AG20443 (cell line): ENCODE data around the gene SNX24.
"Not testable (repeated sequence)": the region's sequence is repeated elsewhere in the genome, so short reads cannot be mapped to it uniquely, and the experiment has no call there.

Experiments used
- DNase-seq: peaks from one replicate; pipeline ENCODE4 v3.0.0; 2012; ENCODE audit warnings: low spot score, mixed read lengths

SNX24 gene

GRCh38 chr5:122845229-122846050 is at the start of gene SNX24:
SNX24 (plus strand) TSS chr5:122845613; CDS start chr5:122845634, 21 bp downstream.
- DNase-seq = peak; percentile 94

GRCh38 chr5:122805481-122805880 is 39.9 kb upstream of the SNX24 start:
- DNase-seq = peak; percentile 9

- no peak for DNase-seq
These were observed 35.0 kb upstream of the SNX24 start for GRCh38 chr5:122810405-122810804.

DNA sequence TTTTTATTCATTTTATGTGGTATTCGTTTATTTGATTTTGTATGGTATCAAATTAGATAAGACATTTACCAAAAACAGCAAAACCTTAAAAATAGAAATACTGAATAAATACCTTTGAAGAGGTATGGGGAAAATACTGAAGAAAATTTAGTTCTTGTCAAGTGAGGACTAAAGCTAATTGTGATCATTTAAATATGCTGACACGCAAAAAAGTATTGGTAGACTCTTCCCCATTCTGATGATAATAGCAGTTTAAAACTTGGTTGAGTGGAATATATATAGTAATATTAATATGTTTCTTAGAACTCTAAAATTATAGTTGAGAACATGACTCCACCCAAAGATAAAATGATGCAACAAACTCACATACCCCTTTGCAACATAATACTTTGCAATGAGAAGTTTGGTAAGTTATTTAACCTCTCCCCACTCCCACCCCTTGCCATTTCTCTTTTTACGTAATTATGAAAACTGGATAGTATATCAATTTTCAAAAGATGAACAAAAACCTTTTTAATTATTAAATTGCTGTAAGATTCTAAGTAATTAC is 30.1 kb upstream of the SNX24 start:
- no peak for DNase-seq

DNA sequence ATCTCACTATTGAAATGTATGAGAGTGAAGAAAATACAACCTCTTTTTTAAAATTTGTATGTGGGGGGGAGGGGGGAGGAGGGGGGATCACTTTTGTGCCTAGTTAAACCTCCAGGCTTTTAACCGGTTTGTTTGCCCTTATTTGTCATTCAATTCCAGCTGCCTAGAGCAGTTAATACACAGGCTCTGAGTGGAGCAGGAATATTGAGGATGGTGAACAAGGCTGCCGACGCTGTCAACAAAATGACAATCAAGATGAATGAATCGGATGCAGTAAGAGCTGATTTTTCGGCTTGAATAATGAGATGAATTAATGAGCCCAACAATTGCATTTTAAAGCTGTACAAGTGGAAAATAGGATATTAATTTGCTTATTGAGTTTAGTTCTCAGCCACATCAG is 28.7 kb upstream of the SNX24 start:
- no peak for DNase-seq

- no peak for DNase-seq
These were observed 13.4 kb upstream of the SNX24 start for GRCh38 chr5:122831984-122832383.

DNA sequence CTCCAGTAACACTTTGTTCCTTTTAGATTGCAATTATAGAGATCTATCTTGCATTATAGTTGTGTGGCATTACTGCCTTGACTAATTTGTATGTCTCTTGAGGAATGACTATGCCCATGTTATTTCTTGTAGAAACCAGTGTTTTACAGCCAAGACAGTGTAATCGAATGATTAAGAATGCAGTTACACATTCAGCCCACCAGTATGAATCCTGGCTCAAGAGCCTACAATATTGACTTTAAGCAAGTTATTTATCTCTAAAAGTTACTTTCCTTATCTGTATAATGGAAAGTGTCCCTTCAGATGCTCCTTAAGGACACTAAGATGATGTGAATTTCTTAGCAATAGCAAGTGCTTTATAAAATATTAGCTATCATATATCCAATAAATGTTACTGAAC is 9.7 kb upstream of the SNX24 start:
- DNase-seq = no peak

DNA sequence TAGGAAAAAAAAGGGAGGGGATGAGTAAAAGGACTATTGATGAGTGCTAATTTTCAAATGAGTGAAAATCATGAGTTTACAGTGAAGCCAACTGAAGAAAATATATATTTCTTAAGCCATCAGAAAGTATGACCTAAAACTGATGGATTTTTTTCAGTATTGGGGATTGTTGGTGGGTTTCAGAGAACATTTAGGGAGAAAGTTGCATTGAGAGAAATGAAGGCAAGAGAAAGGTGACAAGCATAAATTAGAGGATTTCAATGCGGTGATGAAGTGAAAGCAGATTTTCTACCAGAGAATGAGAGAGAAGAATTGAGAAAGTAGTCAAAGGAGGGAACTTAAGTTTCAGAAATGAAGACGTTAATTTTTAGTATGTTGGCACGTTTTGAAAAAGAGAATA is 8.5 kb upstream of the SNX24 start:
- DNase-seq = no peak

GRCh38 chr5:122839731-122840130 is 5.7 kb upstream of the SNX24 start:
- no peak for DNase-seq

- DNase-seq = no peak
These were observed 3.3 kb upstream of the SNX24 start for GRCh38 chr5:122842016-122842580.

- peak; percentile 14 for DNase-seq
These were observed 1.1 kb upstream of the SNX24 start for GRCh38 chr5:122844136-122844909.

- DNase-seq = no peak
These were observed 544 bp upstream of the SNX24 start for GRCh38 chr5:122844910-122845228.

DNA sequence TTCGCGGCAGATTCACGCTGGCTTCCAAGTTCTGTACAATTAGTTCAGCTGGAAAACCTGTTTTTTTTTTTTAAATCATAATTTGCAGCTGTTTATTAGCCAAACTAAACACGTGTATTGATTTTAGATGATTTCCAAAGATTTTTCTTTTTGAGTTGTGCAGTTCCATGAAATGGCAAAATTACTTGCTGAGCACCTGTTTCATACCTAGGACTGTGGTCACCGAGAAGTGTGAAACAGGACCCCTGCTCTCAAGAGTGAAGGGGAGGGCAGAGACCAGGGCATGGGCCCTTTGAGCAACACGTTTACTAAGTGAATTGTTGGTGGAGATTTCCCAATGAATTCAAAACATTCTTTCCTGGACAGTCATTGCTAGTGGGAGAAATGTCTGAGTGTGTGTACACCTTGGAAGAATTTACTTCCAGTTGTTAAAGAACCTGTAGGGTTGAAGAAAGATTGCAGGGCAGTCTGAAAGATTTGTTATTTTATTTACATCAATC is 688 bp downstream of the SNX24 start:
- DNase-seq = peak; percentile 55

GRCh38 chr5:122847687-122848081 is 2.3 kb downstream of the SNX24 start:
- no peak for DNase-seq

DNA sequence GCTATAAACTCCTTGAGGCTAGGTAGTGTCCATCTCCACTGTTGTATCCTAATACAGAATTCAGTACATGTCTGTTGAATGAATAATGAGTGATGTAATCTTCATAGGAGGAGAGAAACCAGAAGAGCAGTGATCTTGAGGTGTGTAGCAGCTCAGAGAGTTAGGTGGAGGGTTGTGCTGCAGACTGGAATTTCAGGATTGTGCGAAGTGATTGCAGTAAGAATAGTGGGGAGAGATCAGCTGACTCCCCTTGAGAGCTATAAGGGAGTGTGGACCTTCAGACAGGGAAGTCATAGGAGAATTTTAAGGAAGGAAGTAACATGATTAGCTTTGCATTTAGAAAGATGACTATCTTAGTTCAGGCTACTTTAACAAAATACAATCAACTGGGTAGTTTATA is 4.4 kb downstream of the SNX24 start:
- no peak for DNase-seq

GRCh38 chr5:122857538-122857937 is 12.1 kb downstream of the SNX24 start:
- DNase-seq = not testable (repeated sequence)

DNA sequence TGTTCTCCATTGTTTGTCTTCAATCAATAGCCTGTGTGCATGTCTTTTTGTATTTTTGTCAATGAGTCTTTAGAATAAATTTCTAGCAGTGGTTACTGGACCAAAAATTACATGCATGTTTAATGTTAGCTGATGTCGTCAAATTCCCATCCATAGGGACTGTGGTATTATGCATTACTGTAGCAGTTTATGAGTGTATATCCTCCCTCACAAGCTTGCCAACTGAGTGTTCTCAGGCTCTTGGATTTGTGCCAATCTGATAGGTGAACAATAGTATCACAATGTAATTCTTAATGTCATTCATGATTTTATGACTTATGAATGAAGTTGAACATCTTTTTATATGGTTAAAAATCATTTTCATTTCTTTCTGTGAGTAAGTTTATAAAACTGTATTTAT is 13.0 kb downstream of the SNX24 start:
- DNase-seq = no peak

GRCh38 chr5:122863240-122863639 is 17.8 kb downstream of the SNX24 start:
- no peak for DNase-seq

DNA sequence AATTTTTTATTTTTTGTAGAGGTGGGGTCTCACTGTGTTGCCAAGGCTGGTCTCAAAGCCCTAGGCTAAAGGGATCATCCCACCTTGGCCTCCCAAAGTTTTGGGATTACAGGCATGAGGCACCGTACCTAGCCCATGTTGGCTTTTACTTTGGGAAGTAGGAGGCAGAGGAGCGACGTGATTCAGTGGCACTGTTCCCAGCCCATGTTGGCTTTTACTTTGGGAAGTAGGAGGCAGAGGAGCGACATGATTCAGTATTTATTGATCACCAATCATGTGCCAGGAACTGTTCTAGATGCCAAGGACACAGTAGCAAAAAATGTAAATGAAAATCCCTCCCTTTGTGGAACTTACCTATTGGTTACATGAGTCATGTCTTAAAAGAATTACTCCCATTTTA is 18.3 kb downstream of the SNX24 start:
- DNase-seq = no peak

GRCh38 chr5:122864400-122864799 is 19.0 kb downstream of the SNX24 start:
- DNase-seq = no peak

DNA sequence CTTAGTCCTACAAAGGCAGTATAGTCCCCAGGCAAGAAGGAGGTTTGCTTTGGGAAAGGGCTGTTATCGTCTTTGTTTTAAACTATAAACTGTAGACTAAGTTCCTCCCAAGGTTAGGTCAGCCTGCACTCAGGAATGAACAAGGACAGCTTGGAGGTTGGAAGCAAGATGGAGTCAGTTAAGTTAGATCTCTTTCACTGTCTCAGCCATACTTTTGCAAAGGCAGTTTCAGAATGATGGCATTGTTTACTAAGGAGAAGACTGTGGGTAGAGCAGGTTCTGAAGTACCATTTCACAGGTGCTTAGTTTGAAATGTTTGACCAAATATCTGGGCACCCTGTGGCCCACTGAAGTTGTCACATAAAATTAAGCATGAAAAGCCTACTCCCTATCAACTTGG is 19.4 kb downstream of the SNX24 start:
- DNase-seq = no peak

DNA sequence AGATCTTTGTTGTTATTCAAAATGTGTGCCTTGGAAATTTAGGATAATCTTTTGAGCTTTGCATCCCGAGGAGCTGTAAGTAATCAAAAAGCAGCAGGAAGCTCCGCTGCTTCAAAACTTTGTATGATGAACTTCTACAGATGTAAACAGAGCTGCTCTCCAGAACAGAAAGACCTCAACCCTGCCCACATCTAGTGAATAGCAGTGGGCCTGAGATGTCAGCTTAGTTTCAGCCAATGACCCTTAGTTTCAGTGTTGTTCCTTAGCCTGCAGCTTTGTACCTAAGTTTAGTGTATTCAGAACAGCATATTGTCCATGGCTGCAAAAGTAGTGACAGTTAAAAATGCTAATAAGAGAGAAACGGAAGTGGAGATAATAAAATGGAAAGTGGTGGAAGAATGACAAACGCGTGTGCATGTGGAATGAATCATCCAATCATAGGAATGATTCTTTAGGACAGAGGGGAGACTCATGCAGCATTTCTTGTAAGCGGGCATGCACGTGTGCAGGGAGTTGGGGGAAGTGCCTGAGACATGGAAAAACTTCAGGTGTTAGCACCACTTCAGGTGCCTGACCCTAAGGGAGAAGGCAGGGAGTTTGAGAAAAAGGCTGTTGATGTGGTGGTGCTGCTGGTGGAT is 24.9 kb downstream of the SNX24 start:
- peak; percentile 72 for DNase-seq
